ENCODE results near the gene NMRK2. TPM values are rescaled to one million over a fixed set of nuclear protein-coding genes. Genes with fewer than 3 reads are reported as not detected.

NMRK2 gene
- total RNA-seq (2022; extraction: Qiagen RNA extraction) = not detected in 5 replicates

GRCh38 chr19:3932931-3933810 is at the start of gene NMRK2:
Gene NMRK2, plus strand, starts transcription at chr19:3933069. Its CDS starts 603 bp downstream, at chr19:3933672.

DNA sequence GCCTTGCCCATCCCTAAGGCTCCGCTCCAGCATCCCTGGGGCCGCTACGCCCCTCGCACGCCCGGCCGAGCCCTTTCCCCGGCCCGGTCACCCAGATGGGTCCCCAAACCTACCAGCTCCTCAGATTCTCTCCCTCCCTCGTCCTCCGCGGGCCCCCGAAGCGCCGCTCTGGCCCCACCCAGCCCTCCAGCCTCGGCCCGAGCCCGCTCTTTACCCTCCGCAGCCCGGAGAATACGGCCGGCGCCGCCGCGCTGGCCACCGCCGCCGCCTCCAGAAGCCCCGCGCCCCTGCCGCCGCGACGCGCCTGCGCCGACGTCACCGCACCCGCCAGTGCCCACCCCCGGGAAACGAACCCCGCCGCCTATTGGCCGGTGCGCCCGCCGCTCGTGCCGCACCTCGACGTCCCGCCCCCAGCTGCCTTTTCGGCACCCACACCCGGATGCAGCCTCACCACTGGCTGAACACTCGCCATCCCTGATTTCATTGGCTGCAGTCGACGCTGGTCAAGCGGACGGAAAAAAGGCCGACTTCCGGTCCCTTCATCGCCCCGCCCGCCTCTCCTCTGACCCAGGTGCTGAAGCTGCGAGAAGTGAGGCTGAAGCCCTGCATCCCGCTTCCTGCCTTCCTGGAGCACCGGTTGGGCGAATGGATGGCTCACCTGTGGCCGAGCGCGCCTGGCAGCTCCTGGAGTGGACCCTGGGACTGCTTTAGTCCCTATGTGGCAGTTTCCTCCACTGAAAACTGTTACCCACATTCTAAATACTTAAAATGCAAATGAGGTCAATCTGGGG is 38.1 kb downstream of the NMRK2 start, which contains the start of gene DAPK3:
TSS of gene DAPK3 (minus strand) at position 292 of the 791 bp plus-strand sequence. CDS start 1,364 bp downstream, outside the sequence.

GRCh38 chr19:3984908-3985642 is 52.2 kb downstream of the NMRK2 start, which contains the start of gene EEF2:
Gene EEF2, minus strand, starts transcription at chr19:3985463. Its CDS starts 83 bp downstream, at chr19:3985380.

Other genes with a start within 250 kb of the NMRK2 start
- 7.6 to 12.8 TPM (median 11.8 TPM) in 5 replicates for gene PIP5K1C, start 232.6 kb upstream of the NMRK2 start, total RNA-seq (2022; extraction: Qiagen RNA extraction)
- gene TJP3, start 224.7 kb upstream of the NMRK2 start, total RNA-seq (2022; extraction: Qiagen RNA extraction) = 0.54 to 1.1 TPM (median 0.65 TPM) in 5 replicates
- gene APBA3, start 171.4 kb upstream of the NMRK2 start, total RNA-seq (2022; extraction: Qiagen RNA extraction) = 7.2 to 13.1 TPM (median 10.9 TPM) in 5 replicates
- 64.2 to 71.8 TPM (median 65.5 TPM) in 5 replicates for gene MRPL54, start 170.4 kb upstream of the NMRK2 start, total RNA-seq (2022; extraction: Qiagen RNA extraction)
- gene RAX2, start 160.8 kb upstream of the NMRK2 start, total RNA-seq (2022; extraction: Qiagen RNA extraction) = not detected in 5 replicates
- gene MATK, start 146.7 kb upstream of the NMRK2 start, total RNA-seq (2022; extraction: Qiagen RNA extraction) = 0.98 to 1.7 TPM (median 1.4 TPM) in 5 replicates
- gene ZFR2, start 64.0 kb upstream of the NMRK2 start, total RNA-seq (2022; extraction: Qiagen RNA extraction) = not detected in 5 replicates
- gene ATCAY, start 52.4 kb upstream of the NMRK2 start, total RNA-seq (2022; extraction: Qiagen RNA extraction) = 0.03 to 0.16 TPM (median 0.11 TPM) in 5 replicates
- gene DAPK3, start 38.0 kb downstream of the NMRK2 start, total RNA-seq (2022; extraction: Qiagen RNA extraction) = 42.5 to 44.8 TPM (median 44.2 TPM) in 5 replicates
- 792 to 1,097 TPM (median 1,030 TPM) in 5 replicates for gene EEF2, start 52.4 kb downstream of the NMRK2 start, total RNA-seq (2022; extraction: Qiagen RNA extraction)
- 13.9 to 19.5 TPM (median 15.7 TPM) in 5 replicates for gene PIAS4, start 74.7 kb downstream of the NMRK2 start, total RNA-seq (2022; extraction: Qiagen RNA extraction)
- 13.3 to 25.2 TPM (median 22.1 TPM) in 5 replicates for gene ZBTB7A, start 133.8 kb downstream of the NMRK2 start, total RNA-seq (2022; extraction: Qiagen RNA extraction)
- gene MAP2K2, start 191.1 kb downstream of the NMRK2 start, total RNA-seq (2022; extraction: Qiagen RNA extraction) = 120 to 184 TPM (median 158 TPM) in 5 replicates
- gene CREB3L3, start 220.6 kb downstream of the NMRK2 start, total RNA-seq (2022; extraction: Qiagen RNA extraction) = 0.06 to 0.14 TPM (median 0.09 TPM) in 4 of 5 replicates, not detected in the other
- gene SIRT6, start 249.5 kb downstream of the NMRK2 start, total RNA-seq (2022; extraction: Qiagen RNA extraction) = 27.3 to 40.0 TPM (median 35.1 TPM) in 5 replicates
- 0.08 to 0.23 TPM (median 0.20 TPM) in 5 replicates for gene ANKRD24, start 249.6 kb downstream of the NMRK2 start, total RNA-seq (2022; extraction: Qiagen RNA extraction)